Measurements from ENCODE around the gene MEGF9.

The MEGF9 gene

GRCh38 chr9:120714088-120714845, at the start of gene MEGF9:
Gene MEGF9, minus strand, starts transcription at chr9:120714470. Its CDS starts 112 bp downstream, at chr9:120714358.
- Histone ChIP-seq H3K27me3 (replicated peaks; ENCODE audit: control insufficient read depth, insufficient read depth, low read length) (no peaks in the 10 kb centered on the region), H3K36me3 (ENCODE audit: control insufficient read depth, insufficient read depth, low read length) (no peaks in the 10 kb centered on the region), H3K4me3 (replicated peaks; ENCODE audit: low read depth, low read length) (peak within 1 kb of the TSS; percentile 78)
- peak; percentile 96 for DNase-seq (ENCODE audit: extremely low read depth, insufficient read length)
- TF ChIP-seq CTCF (IDR thresholded peaks at IDR 0.05; ENCODE audit: insufficient read depth, low read length, poor library complexity, severe bottlenecking) = no peak

GRCh38 chr9:120761006-120761405, 46.7 kb upstream of the MEGF9 start:
- TF ChIP-seq CTCF (IDR thresholded peaks at IDR 0.05; ENCODE audit: insufficient read depth, low read length, poor library complexity, severe bottlenecking) = no peak
- H3K27me3 ChIP-seq (replicated peaks; ENCODE audit: control insufficient read depth, insufficient read depth, low read length) = no peaks in the 10 kb centered on the region
- no peak for DNase-seq (ENCODE audit: extremely low read depth, insufficient read length)
- no peak overlapping the region for H3K4me3 ChIP-seq (replicated peaks; ENCODE audit: low read depth, low read length)
- H3K36me3 ChIP-seq (ENCODE audit: control insufficient read depth, insufficient read depth, low read length) = peaks cover 12% of the 10 kb centered on the region

DNA sequence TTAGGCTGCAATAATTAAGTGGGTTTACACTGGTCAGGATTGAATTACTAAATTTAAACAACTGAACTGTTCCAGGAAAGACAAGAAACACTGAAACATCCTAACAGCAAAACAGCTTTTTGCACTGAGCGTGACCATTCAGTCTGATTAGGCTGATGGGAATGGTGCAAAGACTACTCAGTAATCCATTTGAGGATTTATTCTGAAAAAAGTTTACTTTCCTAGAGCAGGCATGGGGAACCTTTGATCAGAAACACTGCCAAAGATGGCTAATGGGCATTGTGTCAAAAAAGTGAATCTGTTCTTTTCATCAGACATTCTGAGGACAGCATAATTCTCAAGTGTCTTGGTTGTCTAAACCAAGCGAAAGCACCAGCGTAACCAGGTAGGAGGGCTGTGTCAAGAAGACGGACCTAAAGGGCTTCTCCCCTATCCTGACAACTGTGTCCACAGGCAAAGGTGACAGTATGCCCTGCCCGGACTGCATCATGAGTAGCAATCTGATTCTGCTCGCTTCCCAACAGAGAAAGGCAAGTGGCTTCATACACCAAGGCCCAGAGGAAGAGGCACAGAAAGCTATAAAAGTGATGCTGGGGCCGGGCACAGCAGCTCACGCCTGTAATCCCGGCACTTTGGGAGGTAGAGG, 45.6 kb upstream of the MEGF9 start:
- Histone ChIP-seq H3K4me3 (replicated peaks; ENCODE audit: low read depth, low read length) (no peak overlapping the region), H3K36me3 (ENCODE audit: control insufficient read depth, insufficient read depth, low read length) (peaks cover 9% of the 10 kb centered on the region), H3K27me3 (replicated peaks; ENCODE audit: control insufficient read depth, insufficient read depth, low read length) (no peaks in the 10 kb centered on the region)
- TF ChIP-seq CTCF (IDR thresholded peaks at IDR 0.05; ENCODE audit: insufficient read depth, low read length, poor library complexity, severe bottlenecking) = no peak
- DNase-seq (ENCODE audit: extremely low read depth, insufficient read length) = no peak

DNA sequence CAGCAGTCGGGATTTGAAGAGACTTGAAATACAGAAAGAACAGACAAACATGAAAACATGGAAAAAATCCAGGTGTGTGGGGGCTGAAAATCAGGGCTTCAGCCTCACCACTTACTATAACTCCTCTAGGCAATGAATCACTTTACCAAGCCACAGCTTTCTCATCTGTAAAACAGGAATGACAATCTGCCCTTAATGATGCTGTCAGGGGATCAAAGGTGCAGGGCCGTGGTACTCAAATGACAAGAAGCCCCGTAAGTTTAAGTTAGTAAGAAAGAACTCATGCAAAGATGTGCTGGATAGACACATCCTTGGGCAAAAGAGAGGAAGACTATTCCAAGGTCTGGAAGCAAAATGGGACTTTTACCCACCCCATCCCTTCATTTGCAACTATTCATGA, 44.3 kb upstream of the MEGF9 start:
- H3K4me3 ChIP-seq (replicated peaks; ENCODE audit: low read depth, low read length) = no peak overlapping the region
- no peak for TF ChIP-seq CTCF (IDR thresholded peaks at IDR 0.05; ENCODE audit: insufficient read depth, low read length, poor library complexity, severe bottlenecking)
- peaks cover 4% of the 10 kb centered on the region for H3K36me3 ChIP-seq (ENCODE audit: control insufficient read depth, insufficient read depth, low read length)
- H3K27me3 ChIP-seq (replicated peaks; ENCODE audit: control insufficient read depth, insufficient read depth, low read length) = no peaks in the 10 kb centered on the region
- no peak for DNase-seq (ENCODE audit: extremely low read depth, insufficient read length)

GRCh38 chr9:120757026-120757913, 43.0 kb upstream of the MEGF9 start:
- no peak for DNase-seq (ENCODE audit: extremely low read depth, insufficient read length)
- no peak for TF ChIP-seq CTCF (IDR thresholded peaks at IDR 0.05; ENCODE audit: insufficient read depth, low read length, poor library complexity, severe bottlenecking)
- no peak overlapping the region for H3K4me3 ChIP-seq (replicated peaks; ENCODE audit: low read depth, low read length)
- H3K27me3 ChIP-seq (replicated peaks; ENCODE audit: control insufficient read depth, insufficient read depth, low read length) = no peaks in the 10 kb centered on the region
- peaks cover 4% of the 10 kb centered on the region for H3K36me3 ChIP-seq (ENCODE audit: control insufficient read depth, insufficient read depth, low read length)
